AG08396 (cell line): ENCODE measurements around the gene POU6F2.

ENCODE experiments used
- DNase-seq: peaks from one replicate; pipeline ENCODE4 v3.0.0; 2012; ENCODE audit warnings: low spot score, mixed read lengths

The POU6F2 gene

DNA sequence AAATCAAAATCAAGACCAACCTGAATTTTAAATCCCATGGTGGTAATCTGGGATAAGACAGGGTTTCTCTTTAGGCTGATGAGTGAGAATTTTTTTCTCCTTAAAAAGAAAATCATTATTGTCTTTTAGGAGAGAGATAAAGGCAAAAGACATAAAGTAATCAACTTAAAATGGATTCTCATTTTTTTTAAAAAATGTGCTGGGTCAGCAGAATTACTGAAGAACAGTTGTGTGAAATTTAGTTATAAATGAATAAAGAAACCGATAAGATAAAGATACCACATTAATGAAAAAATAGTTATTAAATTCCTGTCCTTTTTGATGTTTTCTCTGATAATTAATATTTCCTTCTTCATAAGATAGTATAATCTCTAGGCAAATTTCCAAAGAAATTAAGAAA, 427.2 kb downstream of the POU6F2 start:
- DNase-seq: no peak

DNA sequence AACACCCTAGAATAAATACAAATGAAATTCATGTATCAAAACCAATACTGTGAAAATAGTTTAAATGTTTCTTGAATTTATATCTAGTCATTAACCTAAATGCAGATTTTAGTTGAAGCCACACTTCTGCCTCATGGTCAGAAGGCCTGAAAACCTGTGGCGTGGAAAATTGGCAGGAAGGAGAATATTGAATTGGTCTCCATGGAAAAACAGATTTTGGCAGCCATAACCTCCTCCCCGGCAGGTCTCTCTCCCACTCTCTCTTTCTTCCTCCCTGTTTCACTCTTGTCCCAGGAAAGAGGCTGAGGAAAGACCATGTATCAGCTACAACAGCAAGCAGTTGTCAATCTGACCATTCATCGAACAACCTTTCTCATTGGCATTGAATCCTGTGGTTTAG, 427.9 kb downstream of the POU6F2 start:
- no peak for DNase-seq

DNA sequence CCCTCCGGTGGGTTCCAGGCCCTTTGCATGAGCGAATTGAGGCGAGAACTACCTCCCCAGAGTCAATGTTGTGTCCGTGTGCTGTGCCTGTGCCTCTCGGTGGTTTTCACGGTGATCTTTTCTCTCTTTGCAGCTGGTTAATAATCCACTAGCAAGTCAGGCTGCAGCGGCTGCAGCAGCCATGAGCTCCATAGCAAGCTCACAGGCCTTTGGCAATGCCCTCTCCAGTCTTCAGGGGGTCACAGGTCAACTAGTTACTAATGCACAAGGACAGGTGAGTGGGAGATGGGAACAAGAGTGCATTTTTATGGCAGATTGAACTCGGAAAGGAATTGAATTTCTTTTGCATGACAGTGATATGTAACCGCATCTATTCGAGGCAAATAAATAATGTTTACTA, 428.8 kb downstream of the POU6F2 start:
- no peak for DNase-seq

DNA sequence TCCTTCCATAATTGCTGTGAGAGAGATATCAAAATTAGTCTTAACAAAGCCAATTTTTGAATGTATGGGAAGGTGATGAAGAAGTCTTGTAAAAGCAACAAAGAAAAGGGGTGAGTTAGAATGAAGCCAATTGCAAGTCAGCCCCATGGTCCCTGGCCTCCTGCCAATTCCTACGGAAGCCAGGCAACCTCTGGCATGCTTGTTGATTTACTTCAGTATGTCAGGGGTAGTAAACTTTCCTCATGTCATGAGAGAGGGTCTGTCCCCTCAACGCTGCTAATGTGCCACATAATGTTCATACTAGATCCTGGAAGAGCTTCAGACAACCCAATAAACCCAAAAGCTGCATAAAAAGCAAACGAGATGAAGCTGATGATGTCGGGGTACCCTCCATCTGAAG, 429.4 kb downstream of the POU6F2 start:
- DNase-seq: no peak

DNA sequence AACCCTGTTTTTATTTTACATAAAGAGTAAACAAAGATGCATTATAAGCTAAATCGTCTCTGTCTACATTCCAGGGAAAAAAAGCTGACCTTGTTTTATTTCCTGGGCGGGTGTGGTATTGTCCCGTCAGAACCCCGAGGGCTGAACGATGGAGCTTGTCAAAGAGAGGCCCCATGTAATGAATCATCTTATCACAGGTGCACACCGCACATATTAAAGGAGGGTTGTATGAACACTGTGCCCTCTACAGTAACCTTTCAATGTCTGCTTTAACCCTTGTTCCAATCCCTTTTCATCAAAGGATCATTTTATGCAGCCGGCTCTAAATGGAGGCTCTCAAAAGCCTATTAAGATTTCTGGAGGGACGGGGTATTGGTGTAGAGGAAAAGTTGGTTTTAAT, 430.0 kb downstream of the POU6F2 start:
- DNase-seq: no peak

DNA sequence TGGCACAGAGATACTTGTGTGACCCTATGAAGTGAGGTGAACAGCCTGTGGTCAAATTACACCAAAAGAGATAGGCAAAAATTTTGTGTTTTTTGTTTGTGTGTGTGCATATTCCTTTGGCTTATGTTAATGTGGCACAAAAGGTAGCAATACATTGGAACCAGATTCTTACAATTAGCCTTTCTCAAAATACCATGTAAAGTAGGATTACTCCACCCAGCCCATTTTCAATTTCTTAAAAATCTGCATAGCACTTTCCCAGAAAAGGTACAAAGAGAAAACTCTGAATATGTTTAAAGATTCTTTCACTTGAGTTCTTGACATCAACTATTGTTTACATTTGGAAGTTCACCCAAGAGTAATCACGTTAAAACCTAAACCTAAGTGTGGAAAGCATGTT, 431.2 kb downstream of the POU6F2 start:
- DNase-seq: no peak

DNA sequence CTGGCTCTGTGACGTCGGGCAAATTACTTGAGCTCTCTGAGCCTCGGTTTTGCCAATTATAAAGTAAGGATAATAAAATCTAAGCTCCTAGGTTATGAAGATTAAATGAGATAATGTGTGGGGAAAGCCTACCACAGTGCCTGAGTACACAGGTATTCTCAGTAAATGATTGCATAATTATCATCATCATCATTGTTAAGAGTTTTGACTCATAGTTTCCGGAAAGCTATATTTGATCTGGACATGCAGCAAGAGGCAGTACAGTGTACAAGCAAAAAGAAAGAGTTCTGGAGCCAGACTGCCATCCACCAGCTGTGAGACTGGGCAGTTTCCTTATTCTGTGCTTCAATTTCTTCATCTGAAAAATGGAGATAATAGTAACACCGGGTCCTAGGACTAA, 432.9 kb downstream of the POU6F2 start:
- no peak for DNase-seq

DNA sequence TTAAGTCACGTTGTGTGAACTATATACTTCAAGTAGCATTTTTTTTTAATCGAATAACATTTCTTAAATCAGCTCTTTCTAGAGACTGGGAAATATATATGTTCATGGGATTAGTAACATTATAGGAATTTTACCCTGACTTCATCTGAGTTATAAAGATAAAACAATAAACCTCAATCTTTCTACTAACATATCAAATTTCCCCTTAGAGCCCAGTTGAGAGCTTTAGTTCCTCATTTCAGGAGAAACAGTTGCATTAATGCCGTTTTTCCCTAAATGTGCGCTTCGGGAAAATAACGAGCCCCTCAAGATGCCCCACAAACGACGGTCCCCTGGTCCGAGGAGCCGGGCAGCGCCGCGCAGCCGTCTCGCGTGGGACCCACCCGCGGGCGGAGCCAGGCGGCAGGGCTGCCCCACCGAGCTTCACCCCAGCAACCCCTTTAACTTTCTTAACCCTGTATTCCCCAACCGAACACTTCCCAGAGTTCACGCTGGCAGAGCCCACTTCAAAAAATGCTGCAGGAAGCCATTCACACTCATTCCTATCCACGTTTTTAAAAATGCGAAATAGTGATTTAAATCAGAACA, 436.0 kb downstream of the POU6F2 start:
- DNase-seq: no peak

DNA sequence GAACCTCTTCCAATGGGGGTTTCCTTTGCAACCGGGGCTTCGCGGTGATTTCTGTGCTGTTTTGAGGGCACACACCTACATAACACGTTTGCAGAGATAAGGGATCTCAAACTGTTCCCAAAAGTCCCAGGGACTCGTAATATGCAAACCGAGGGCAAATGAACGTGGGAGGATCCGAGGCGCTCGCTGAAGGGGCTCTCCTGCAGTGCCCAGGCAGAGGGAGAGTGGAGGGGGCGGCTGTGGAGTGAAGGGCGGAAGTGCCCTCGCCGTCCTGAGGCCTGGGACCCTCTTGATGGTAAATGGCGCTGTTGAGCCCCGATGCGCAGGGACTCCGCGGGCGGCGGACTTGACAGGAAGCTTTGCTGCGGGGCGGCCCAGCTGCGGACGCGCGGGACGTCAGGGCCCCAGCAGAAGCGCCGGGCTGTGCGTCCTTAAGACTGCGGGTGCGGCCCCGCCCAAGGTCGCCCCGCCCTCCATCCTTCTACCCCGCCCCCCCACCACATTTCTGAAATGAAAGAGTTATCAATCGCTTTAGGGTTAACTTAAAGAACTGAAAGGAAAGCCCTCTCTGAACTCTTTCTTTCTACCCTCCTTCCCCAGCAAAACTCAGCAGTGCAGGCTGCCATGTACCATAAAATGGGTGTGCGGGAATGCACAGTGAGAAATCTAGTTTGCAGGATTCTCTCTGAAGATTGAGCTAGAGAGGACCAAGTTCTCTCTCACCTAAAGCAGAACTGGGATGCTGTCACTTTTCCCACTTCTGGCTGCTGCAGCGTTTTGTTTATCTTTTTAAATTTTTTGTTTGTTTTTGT, 436.7 kb downstream of the POU6F2 start:
- peak; percentile 59 for DNase-seq

DNA sequence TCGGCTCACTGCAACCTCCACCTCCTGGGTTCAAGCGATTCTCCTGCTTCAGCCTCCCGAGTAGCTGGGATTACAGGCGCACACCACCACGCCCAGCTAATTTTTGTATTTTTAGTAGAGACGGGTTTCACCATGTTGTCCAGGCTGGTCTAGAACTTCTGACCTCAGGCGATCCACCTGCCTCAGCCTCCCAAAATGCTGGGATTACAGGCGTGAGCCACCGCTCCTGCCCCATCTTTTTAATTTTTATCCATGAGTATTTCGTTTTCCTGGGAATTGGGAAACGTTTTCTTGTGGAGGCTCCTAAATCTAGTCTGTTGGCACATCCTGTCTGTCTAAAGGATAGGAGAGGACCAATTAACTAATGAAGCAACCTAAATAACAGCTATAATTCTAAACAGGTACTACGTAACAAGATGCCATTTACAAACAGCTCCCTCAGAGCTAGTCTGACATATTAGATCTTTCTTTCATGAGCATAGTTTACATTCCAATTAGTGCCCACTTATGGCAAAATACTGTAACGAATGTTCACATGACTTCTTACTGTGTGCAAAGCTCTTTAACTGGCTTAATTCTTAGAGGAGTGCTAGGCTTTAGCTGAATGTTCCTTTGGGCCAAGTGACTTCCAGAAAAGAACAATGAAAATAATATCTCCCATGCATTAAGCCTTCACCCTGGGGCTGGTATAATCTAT, 437.5 kb downstream of the POU6F2 start:
- DNase-seq: no peak

DNA sequence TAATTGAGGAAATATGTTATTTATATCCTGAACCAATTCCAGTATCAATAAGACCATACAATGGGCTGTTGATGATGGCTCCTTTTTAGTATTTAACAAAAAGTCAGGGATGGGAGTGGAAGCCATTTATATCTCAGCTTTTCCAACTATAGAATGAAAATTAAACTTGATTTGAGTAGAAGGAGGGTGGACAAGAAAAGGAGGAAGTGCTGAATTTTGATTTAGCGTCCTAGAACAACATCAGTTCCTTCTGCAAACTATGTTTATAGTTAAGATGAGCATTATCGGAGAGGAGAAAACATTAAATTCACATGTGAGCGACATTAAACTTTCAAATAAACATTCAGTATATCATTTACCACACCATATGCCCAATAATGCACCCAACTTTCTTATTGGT, 439.2 kb downstream of the POU6F2 start:
- no peak for DNase-seq

DNA sequence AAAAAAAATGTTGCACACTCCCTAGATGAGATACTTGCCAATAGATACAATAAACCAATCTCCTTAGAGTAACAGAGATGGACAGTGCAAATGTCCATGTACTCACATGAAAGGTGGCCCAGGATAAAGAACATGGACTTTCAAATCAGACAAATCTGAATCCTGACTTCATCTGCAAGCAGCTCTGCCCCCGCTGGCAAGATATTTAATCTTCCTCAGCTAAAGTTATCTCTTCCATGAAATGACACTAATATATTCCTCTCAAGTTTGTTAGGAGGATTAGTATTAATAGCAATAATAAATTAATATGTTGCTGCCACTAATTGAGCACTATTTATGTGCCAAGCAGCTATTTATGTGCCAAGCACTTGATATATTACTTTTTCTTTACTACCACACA, 439.9 kb downstream of the POU6F2 start:
- DNase-seq: no peak

DNA sequence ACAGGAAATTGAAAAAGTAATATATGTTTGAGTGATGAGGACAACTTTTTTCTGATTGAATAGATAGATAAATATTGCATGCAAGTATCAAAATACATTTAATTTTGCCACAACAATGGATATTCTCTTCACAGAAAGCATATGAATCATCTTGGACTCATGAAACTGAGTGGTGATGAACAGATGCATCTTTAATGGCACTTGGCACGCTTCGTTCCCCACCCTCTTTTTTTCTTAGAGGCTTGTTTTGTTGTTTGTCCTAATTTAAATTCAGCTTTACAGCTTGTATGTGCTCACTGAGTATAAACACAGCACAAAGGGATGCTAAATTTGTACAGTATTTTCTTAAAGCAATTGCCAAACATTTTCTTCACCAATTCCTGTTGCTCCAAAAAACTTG, 443.5 kb downstream of the POU6F2 start:
- no peak for DNase-seq

DNA sequence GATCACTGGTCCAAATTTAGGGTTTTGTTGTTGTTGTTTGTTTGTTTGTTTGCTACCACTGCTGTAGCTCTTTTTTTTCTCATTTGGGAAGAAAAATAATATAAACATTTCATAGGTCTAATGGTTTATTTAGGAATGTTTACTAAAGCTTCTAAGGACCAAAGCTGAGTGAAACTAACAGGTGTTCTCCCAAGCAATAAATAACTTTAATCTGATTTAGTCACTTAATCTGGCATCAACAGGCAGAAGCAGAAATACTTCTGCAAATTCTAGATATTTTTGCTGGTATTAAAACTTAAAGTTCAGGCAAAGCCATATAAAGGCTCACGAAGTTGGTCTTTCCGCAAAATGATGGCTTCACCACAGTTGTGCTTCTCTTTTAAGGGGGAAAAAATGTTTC, 444.0 kb downstream of the POU6F2 start:
- no peak for DNase-seq

DNA sequence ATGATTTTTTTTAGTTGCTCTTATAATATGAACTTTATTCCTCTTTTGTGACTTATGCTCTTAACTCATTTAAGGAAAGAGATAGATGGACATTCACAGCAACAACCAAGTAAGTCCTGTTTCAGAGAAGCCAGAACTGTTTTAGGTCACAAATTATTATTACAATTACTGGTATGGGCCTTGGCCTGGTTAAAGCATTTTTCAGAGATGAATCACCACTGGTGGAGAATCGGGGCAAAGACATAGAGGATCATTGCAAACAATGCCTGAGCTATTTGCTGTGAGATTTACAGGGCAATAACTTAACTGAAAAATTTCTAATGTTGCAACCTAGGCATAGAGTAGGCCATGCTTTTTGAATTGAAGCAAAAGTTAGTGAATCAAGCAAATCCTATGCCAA, 450.5 kb downstream of the POU6F2 start:
- peak; percentile 48 for DNase-seq

DNA sequence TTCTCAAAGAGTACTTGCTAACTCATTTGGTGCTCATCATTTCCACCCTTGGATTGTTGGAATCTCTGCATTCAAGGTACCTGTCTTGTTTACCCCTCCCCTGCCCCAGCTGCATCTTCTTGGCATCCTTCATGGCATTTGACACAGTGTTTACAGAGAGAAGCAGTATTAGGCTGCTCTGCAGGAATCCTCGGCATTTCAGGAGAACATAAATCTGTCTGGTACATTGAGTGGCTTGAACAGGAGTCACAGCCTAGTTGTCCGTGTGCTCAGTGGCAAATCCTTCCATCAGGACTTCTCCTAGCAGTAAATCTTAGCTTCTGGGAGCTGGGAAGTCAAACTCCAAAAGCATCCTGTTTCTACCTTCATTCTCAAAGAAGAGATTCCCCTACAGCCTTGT, 451.7 kb downstream of the POU6F2 start:
- DNase-seq: no peak

DNA sequence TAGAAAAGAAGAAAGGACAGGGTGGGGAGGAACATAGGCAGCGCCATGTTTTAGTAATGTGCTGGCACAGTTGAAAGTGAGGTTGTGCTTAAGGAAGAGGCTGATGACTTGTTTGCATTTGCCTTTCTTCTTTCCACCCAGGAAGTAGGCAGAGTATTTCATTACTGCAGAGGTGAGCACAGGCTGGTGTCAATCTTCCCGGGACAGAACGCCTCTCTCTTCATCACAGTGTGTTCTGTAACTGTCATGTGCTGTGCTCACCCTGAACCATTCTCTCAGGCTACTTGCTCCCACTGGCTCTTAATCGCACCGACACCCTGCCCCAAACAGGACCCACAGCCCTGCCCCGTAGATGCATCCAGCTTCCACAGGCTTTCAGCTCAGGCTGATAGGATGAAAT, 452.7 kb downstream of the POU6F2 start:
- DNase-seq: no peak

DNA sequence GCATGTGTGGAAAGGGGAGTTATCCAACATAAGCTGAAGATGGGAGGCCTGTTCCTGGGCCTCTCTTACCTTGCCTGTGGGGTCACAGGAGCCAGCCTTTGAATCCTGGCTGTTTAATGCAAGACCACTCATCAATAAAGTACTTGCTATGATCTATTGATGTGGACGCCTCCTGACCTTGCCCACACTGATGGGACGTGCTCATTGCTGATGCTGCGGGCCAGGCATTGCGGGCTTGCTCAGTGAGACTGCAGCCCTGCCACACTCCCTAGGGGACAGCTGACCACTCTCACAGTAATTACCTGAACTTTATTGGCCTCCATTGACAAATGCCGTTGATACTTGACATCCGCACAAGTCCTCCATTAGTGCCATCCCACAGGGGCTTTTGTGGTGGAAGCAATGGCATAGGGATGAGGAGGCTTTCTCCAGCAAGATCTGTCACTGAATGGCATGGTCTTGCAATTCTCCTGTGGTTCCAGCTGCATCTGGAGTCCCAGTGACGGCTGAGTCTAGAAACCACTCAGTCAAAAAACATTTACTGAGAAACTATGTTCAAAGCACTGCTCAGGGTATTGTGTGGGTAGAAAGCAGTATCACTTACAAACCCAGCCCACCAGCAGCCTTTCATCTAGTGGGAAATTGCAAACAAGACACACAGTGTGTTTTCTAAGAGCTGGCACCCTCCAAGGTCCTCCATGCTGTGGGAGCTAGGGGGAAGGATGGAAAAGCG, 453.4 kb downstream of the POU6F2 start:
- no peak for DNase-seq

DNA sequence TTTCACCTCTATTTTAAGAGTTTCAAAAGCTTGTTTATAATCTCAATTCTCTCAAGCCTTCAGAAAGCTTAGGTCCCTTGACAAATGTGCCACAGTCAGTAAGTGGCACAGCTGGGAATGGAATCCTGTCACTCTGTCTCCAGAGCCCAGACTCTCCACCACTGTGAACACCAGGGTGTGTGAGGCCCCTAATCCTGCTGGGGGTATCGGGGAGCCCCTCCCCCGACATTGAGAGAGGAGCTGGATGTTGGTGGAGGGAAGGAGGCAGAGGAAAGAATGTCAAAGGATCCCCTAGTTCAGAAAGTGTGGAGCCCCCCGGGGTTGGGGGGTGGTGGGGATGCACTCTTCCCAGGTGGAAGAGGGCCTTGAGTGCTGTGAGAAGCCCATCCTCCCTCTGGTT, 454.7 kb downstream of the POU6F2 start:
- DNase-seq: no peak

DNA sequence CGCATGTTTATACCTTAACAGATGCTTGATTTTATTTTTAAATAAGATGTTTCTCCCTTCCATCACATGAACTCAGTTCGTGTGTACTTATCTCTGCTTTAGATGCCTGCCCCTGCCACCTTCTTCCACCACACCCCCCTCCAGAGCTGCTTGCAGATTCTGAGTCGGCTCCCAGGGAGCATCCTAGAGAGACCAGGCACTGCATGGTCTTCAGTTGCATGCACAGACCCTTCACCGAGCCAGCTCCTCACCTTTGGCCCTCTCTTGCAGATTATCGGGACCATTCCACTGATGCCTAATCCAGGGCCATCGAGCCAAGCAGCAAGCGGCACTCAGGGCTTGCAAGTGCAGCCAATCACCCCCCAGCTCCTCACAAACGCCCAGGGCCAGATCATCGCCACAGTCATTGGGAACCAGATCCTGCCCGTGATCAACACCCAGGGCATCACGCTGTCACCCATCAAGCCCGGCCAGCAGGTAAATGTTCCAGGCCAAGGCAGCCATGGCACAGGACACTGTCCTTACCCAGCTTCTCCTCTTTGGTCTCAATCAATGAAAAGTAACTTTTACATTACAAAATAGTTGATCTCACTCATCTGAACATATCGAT, 455.2 kb downstream of the POU6F2 start:
- no peak for DNase-seq

DNA sequence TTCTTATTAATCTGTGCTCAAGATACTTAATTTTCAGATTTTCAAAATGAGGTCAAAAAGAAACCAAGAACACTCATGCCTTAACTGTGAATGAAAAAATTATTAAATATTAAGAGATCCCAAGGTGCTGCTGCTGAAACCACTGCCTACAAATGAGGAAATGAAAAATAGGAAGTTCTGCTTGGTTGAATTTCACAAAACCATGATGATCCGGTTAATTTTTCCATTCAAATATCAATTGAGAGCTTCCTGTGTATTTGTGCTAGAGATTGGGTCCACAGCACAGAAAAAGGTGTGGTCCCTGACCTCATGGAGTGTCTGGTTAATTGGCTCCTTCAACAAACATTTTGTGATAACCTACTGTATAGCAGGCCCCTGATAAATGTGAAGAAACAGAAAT, 455.8 kb downstream of the POU6F2 start:
- DNase-seq: no peak

DNA sequence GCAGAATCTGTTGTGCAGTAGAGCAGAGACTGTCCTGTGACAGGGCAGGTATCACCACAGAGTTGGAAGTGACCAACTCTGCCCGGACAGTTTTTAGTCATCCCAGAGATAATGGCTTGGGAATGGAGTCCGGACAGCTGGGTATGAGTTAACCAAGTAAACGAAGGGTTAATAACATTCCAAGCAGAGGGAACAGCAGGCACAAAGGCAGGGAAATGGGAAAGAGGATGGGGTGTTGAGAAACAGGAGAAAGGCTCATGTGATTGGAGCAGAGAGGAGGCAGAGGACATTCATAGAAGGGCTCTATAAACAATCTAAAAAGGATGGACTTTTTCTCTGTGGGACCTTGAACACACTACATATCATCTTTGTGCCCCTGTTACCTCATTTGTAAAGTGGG, 456.3 kb downstream of the POU6F2 start:
- no peak for DNase-seq
